NB4 (cell line): ENCODE data around the gene ANKRD9.

ENCODE experiments used
- DNase-seq: peaks from one replicate; pipeline ENCODE4 v3.0.0; 2010; ENCODE audit warnings: low read depth
- H3K4me3 ChIP-seq: one replicate; pipeline ENCODE4 v1.5.1; 2011; ENCODE audit warnings: mild to moderate bottlenecking, low read depth, low read length, moderate library complexity
- CTCF ChIP-seq: IDR thresholded peaks from one replicate; pipeline ENCODE4 v1.5.1; 2012; ENCODE audit warnings: low read depth, low read length
- MAX ChIP-seq: IDR thresholded peaks from 2 replicates; pipeline ENCODE4 v1.6.1; 2011; ENCODE audit warnings: low read depth, low read length
- MYC ChIP-seq: IDR thresholded peaks from 2 replicates; pipeline ENCODE4 v1.6.1; 2011; ENCODE audit warnings: low read depth, low read length
- POLR2A ChIP-seq: IDR thresholded peaks from 2 replicates; pipeline ENCODE4 v1.6.1; 2011; ENCODE audit warnings: mild to moderate bottlenecking; ENCODE audit not compliant: insufficient read length; ENCODE audit errors: extremely low read depth

Gene ANKRD9

DNA sequence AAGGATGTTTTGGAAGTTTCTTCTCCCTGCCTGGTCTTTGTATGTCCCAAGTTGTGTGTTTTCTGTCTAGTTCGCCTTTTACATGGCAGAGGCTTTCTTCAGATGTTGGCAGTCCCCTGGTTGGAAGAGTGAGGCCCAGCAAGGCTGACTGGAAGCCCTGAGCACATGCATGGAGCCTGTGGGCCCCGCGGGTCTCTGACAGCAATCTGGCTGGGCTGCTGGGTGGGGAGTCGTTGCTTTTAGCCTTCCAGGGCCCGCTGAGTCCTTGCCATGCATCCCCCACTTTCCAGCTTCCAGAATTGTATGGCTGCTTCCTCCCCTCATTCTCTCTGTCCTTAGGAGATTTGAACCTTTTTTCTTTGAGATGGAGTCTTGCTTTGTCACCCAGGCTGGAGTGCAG is 25.3 kb downstream of the ANKRD9 start:
- DNase-seq, result no peak
- no peak overlapping the region for H3K4me3 ChIP-seq

DNA sequence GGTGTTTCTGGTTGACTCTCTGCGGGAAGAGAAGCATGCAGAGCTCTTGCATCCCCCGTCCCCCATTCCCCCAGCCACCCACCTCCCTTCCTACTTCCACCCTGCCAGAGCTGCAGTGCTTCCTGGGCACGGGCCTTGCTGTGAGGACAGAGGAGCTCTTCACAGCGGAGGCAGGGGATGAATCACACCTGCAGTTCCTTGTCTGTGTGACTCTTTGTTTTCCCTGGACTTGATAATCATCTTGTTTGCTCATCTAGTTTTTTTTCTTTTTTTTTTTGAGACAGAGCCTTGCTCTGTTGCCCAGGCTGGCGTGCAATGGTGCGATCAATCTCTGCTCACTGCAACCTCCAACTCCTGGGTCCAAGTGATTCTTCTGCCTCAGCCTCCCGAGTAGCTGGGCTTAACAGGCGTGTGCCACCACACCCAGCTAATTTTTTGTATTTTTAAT is 27.8 kb downstream of the ANKRD9 start:
- no peak overlapping the region for H3K4me3 ChIP-seq
- no peak for DNase-seq
- TF ChIP-seq POLR2A, result no peak
- TF ChIP-seq MAX, result no peak
- no peak for TF ChIP-seq MYC
- TF ChIP-seq CTCF, result no peak

More for the DNA sequence above, 25.3 kb downstream of the ANKRD9 start:
- TF ChIP-seq CTCF (no peak), MYC (no peak)

DNA sequence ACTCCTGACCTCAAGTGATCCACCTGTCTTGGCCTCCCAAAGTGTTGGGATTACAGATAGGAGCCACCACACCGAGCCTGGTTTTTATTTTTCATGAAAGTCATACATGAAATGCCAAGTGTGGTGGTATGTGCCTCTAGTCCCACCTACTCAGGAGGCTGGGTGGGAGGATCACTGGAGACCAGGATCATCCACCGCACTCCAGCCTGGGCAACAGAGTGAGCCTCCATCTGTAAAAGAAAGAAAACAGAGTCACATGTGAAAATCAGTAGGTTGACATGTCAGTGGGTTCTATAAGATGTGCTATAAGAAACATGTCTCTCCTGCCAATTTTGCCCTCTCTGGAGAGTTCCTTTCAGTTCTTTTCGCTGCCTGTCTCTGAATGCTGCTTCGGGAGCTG is 28.2 kb downstream of the ANKRD9 start:
- no peak for DNase-seq
- H3K4me3 ChIP-seq, result no peak overlapping the region
- TF ChIP-seq CTCF (no peak), POLR2A (no peak), MAX (no peak), MYC (no peak)

DNA sequence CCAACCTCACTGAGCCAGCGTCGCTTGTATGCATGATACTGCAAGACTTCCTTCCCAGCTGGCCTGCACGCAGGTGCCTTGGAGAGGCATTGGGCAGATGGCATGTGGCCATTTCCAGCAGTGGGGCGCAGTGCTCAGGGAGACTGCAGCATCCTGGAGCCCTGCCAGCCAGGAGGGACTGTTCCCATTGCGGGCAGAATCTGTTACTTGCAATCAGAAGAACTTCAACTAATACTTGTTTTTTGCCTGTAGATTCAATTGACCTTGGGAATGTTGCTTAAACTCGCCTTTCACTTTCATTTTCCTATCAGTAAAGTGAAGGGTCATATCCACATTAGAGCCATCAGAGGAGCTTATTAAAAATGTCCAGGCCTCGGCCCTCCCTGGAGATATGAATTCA is 29.8 kb downstream of the ANKRD9 start:
- DNase-seq, result no peak
- TF ChIP-seq CTCF, result no peak
- no peak for TF ChIP-seq POLR2A
- no peak overlapping the region for H3K4me3 ChIP-seq

DNA sequence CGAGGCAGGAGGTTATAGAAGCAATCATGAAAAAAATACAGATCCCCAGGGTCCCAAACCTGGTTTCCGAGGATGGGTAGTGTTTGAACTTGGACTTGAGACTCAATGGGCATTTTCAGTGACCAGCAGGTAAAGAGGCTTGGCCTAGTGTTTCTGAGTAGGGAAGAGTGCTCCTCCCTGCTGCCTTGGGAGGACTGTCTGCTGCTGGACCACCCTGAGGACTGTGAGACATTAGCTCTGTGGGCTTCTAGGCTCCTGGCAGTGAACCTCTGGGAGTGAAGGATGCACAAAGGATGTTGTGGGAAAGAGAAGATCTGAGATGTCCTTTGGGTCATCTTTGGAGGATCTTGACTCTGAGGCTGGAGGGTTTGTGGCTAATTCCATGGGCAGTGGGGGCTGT is 30.5 kb downstream of the ANKRD9 start:
- H3K4me3 ChIP-seq, result no peak overlapping the region
- DNase-seq, result no peak
- no peak for TF ChIP-seq MAX
- TF ChIP-seq POLR2A, result no peak
- no peak for TF ChIP-seq CTCF

GRCh38 chr14:102474934-102475333 is 34.6 kb downstream of the ANKRD9 start:
- H3K4me3 ChIP-seq, result no peak overlapping the region
- no peak for TF ChIP-seq POLR2A
- TF ChIP-seq MYC, result no peak
- TF ChIP-seq CTCF, result no peak
- TF ChIP-seq MAX, result no peak
- no peak for DNase-seq
